Measurements from ENCODE around the gene MYL7.

DNA sequence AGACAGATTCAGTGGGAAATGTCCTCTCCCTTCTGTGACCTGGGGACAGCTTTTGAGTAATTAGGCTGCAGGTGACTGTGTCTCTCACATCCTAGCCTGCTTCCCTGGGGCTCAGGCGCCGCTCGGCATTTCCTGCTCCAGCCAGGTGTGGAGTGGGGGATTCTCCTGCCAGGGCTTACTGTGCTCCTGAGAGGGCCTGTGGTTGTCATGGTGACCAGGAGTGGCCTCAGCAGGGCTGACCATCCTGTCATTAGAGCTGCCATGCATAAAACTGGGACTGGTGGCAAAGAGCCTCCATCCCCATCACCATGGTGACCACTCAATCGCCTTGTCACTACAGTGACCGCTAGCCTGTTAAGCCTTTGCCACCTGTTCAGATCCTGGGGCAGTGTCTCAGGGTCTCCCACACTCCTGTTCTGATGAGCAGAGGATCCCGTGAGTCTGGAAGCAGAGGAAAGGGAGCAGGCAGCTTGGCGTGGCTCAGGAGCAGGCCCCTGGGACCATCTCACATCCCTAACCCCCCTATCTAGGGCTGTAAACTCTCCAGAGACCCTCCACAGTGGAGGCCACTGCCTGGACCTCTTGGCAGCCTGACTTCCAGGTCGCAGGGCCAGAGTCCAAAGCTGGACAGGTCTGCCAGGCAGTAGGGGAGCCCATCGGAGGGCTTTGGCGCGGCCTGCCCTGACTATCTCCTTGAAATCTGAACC lies 48.3 kb upstream of the MYL7 start, which contains the start of gene GCK:
- TF ChIP-seq POLR2AphosphoS5 (IDR thresholded peaks at IDR 0.05; ENCODE audit: borderline replicate concordance, low read depth, low read length) (no peak), EZH2 (IDR thresholded peaks at IDR 0.05) (no peak), FOXP2 (optimal IDR thresholded peaks at IDR 0.05; ENCODE audit: control extremely low read depth, extremely low read length, insufficient read depth) (no peak)
